ENCODE measurements around the gene TLE6. TPM values are rescaled to one million over a fixed set of nuclear protein-coding genes. Genes with fewer than 3 reads are reported as not detected.

The TLE6 gene
- total RNA-seq, 1 donor from 2014 or later, result 0.59 TPM

DNA sequence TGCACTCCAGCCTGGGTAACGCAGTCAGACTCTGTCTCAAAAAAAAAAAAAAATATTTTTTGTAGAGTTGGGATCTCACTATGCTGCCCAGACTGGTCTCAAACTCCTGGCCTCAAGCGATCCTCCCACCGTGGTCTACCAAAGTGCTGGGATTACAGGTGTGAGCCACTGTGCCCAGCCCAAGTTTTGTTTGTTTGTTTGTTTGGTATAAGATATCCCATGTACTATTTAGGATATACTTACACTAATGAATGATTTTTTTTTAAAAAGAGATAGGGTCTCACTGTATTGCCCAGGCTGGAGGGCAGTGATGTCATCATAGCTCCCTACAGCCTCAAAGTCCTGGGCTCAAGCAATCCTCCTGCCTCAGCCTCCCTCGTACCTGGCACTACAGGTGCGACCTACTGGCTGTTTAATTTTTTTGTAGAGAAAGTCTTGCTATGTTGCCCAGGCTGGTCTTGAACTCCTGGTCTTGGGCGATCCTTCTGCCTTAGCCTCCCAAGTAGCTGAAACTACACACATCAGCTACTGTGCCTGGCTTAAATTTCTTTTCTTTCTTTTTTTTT, 24.0 kb downstream of the TLE6 start:
- no peak for DNase-seq (ENCODE audit: low spot score)
- H3K4me1 Mint-ChIP-seq (ENCODE audit: unreplicated experiment), result no peaks in the 10 kb centered on the region
- H3K4me3 Mint-ChIP-seq (ENCODE audit: unreplicated experiment), result no peak overlapping the region
- no peaks in the 10 kb centered on the region for H3K36me3 Mint-ChIP-seq (ENCODE audit: low read depth, unreplicated experiment)
- TF ChIP-seq, protein P1, sequence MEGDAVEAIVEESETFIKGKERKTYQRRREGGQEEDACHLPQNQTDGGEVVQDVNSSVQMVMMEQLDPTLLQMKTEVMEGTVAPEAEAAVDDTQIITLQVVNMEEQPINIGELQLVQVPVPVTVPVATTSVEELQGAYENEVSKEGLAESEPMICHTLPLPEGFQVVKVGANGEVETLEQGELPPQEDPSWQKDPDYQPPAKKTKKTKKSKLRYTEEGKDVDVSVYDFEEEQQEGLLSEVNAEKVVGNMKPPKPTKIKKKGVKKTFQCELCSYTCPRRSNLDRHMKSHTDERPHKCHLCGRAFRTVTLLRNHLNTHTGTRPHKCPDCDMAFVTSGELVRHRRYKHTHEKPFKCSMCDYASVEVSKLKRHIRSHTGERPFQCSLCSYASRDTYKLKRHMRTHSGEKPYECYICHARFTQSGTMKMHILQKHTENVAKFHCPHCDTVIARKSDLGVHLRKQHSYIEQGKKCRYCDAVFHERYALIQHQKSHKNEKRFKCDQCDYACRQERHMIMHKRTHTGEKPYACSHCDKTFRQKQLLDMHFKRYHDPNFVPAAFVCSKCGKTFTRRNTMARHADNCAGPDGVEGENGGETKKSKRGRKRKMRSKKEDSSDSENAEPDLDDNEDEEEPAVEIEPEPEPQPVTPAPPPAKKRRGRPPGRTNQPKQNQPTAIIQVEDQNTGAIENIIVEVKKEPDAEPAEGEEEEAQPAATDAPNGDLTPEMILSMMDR (IDR thresholded peaks at IDR 0.05; ENCODE audit: unreplicated experiment), result no peak
- no peaks in the 10 kb centered on the region for H3K9me3 Mint-ChIP-seq (ENCODE audit: unreplicated experiment)
- peaks cover 5% of the 10 kb centered on the region for H3K27me3 Mint-ChIP-seq (ENCODE audit: unreplicated experiment)
- no peak overlapping the region for H3K27ac Mint-ChIP-seq (ENCODE audit: unreplicated experiment)

- H3K36me3 Mint-ChIP-seq (ENCODE audit: low read depth, unreplicated experiment), result no peaks in the 10 kb centered on the region
- H3K27me3 Mint-ChIP-seq (ENCODE audit: unreplicated experiment), result peaks cover 2% of the 10 kb centered on the region
- H3K4me1 Mint-ChIP-seq (ENCODE audit: unreplicated experiment), result no peaks in the 10 kb centered on the region
These were observed 25.7 kb downstream of the TLE6 start for GRCh38 chr19:3003046-3003445.

GRCh38 chr19:3004522-3004921, 27.2 kb downstream of the TLE6 start:
- Mint-ChIP-seq H3K4me1 (ENCODE audit: unreplicated experiment) (no peaks in the 10 kb centered on the region), H3K4me3 (ENCODE audit: unreplicated experiment) (no peak overlapping the region), H3K27me3 (ENCODE audit: unreplicated experiment) (peaks cover 2% of the 10 kb centered on the region), H3K27ac (ENCODE audit: unreplicated experiment) (no peak overlapping the region), H3K9me3 (ENCODE audit: unreplicated experiment) (no peaks in the 10 kb centered on the region), H3K36me3 (ENCODE audit: low read depth, unreplicated experiment) (no peaks in the 10 kb centered on the region)
- no peak for DNase-seq (ENCODE audit: low spot score)
- TF ChIP-seq, protein P1 (IDR thresholded peaks at IDR 0.05; ENCODE audit: unreplicated experiment), result no peak

More at GRCh38 chr19:3003046-3003445, 25.7 kb downstream of the TLE6 start:
- Mint-ChIP-seq H3K27ac (ENCODE audit: unreplicated experiment) (no peak overlapping the region), H3K4me3 (ENCODE audit: unreplicated experiment) (no peak overlapping the region), H3K9me3 (ENCODE audit: unreplicated experiment) (no peaks in the 10 kb centered on the region)
- no peak for DNase-seq (ENCODE audit: low spot score)
- TF ChIP-seq, protein P1 (IDR thresholded peaks at IDR 0.05; ENCODE audit: unreplicated experiment), result no peak

- H3K4me3 Mint-ChIP-seq (ENCODE audit: unreplicated experiment), result no peak overlapping the region
- no peak overlapping the region for H3K27ac Mint-ChIP-seq (ENCODE audit: unreplicated experiment)
- H3K36me3 Mint-ChIP-seq (ENCODE audit: low read depth, unreplicated experiment), result no peaks in the 10 kb centered on the region
- TF ChIP-seq, protein P1 (IDR thresholded peaks at IDR 0.05; ENCODE audit: unreplicated experiment), result no peak
- H3K27me3 Mint-ChIP-seq (ENCODE audit: unreplicated experiment), result peaks cover 4% of the 10 kb centered on the region
- H3K4me1 Mint-ChIP-seq (ENCODE audit: unreplicated experiment), result no peaks in the 10 kb centered on the region
- DNase-seq (ENCODE audit: low spot score), result no peak
- H3K9me3 Mint-ChIP-seq (ENCODE audit: unreplicated experiment), result no peaks in the 10 kb centered on the region
These were observed 28.0 kb downstream of the TLE6 start for GRCh38 chr19:3005345-3005744.

- no peak overlapping the region for H3K27ac Mint-ChIP-seq (ENCODE audit: unreplicated experiment)
- H3K4me1 Mint-ChIP-seq (ENCODE audit: unreplicated experiment), result no peaks in the 10 kb centered on the region
- peaks cover 4% of the 10 kb centered on the region for H3K27me3 Mint-ChIP-seq (ENCODE audit: unreplicated experiment)
- H3K4me3 Mint-ChIP-seq (ENCODE audit: unreplicated experiment), result no peak overlapping the region
- no peaks in the 10 kb centered on the region for H3K36me3 Mint-ChIP-seq (ENCODE audit: low read depth, unreplicated experiment)
- no peak for DNase-seq (ENCODE audit: low spot score)
- no peaks in the 10 kb centered on the region for H3K9me3 Mint-ChIP-seq (ENCODE audit: unreplicated experiment)
- TF ChIP-seq, protein P1 (IDR thresholded peaks at IDR 0.05; ENCODE audit: unreplicated experiment), result no peak
These were observed 28.9 kb downstream of the TLE6 start for GRCh38 chr19:3006075-3006767.

Data from endothelial cell (in vitro differentiated cells).